Psoas muscle (tissue), 8 donors: ENCODE results near the gene HSPG2. TPM values are rescaled to one million over a fixed set of nuclear protein-coding genes. Genes with fewer than 3 reads are reported as not detected.

Experiments used
- ATAC-seq, 4 donors: fragments of 200-7000 bp; cut with Tn5 transposase; one replicate each; pipeline ENCODE4 v1.9.1; 2020; ENCODE audit warnings: moderate library complexity in 3 of 4, mild to moderate bottlenecking in 2 of 4
- DNase-seq, 2 donors: peaks; one replicate each; pipeline ENCODE4 v3.0.0-alpha.2; 2020
- H3K27ac ChIP-seq: fragments of 200-600 bp; one replicate; pipeline ENCODE4 v1.8.0; 2022
- H3K27me3 ChIP-seq, 3 donors: fragments of 200-600 bp in 1 of 3; one replicate each; pipeline versions ENCODE4 v1.6.1 to v1.8.0; 2013 to 2022; ENCODE audit warnings: low read length in 2 of 3, mild to moderate bottlenecking in 2 of 3, moderate library complexity in 1 of 3; ENCODE audit not compliant: insufficient read depth in 3 of 3
- H3K36me3 ChIP-seq, 2 donors: fragments of 200-600 bp in 1 of 2; one replicate each; pipeline versions ENCODE4 v1.6.1 to v1.8.0; 2013 to 2022; ENCODE audit warnings: low read depth in 1 of 2, mild to moderate bottlenecking in 1 of 2, moderate library complexity in 1 of 2; ENCODE audit not compliant: insufficient read depth in 1 of 2
- H3K4me1 ChIP-seq: fragments of 200-600 bp; one replicate; pipeline ENCODE4 v1.8.0; 2022
- H3K4me3 ChIP-seq: fragments of 200-600 bp; one replicate; pipeline ENCODE4 v1.8.0; 2022; ENCODE audit warnings: mild to moderate bottlenecking
- H3K9me3 ChIP-seq: fragments of 200-600 bp; one replicate; pipeline ENCODE4 v1.8.0; 2022
- WGBS, 3 donors: extraction: QIAGEN DNeasy Blood & Tissue Kit; methylation state at CpG; one replicate each; pipeline versions ENCODE4 v1.1.6 to v1.1.7; 2013; 5-methylcytosine and 5-hydroxymethylcytosine counted together
- intact Hi-C, 2 donors: fragments of 100-400 bp; cut with DNase I; formaldehyde crosslinking; loops; one replicate each; pipeline versions ENCODE4 v1.11.0 to v1.14.2; 2022
- polyA plus RNA-seq, 3 donors: library from polyadenylated mRNA; stranded (reverse); fragments of 200-250 nt; gene quantifications; one replicate each; pipeline ENCODE4 v1.2.3, GENCODE V29; 2013
- total RNA-seq, 4 donors: library from RNA; stranded (reverse); fragmentation: NEBNext Ultra II Directional in 2 of 4; extraction: Animal tissue kit (Norgen Biotek cat#: 25700) in 2 of 4; gene quantifications; one replicate each; pipeline versions ENCODE4 v1.2.1 to v1.2.4, GENCODE V29; 2021 to 2023
- TF ChIP-seq, protein P1 (sequence below): fragments of 200-600 bp; IDR thresholded peaks from one replicate; pipeline ENCODE4 v1.8.0; 2022; ENCODE audit warnings: antibody characterized with exemption
- donor health status: healthy with polysubstance abuse.
- donor health status: DM: no; HTN: no; CAD: no; lungs with moderate emphysema.
- donor health status: Bipolar disorder and iron deficiency.
- donor health status: healthy.
- donor health status: DM: yes; HTN: yes; CAD: no.
- donor health status: DM: no; HTN: no; CAD: no.
- donor health status: DM: no; HTN: no; CAD: no.
- donor health status: DM: yes; HTN: yes; CAD: no.

The HSPG2 gene
- total and polyA plus RNA-seq, 7 donors, result 24.5 to 168 (median 102) TPM

DNA sequence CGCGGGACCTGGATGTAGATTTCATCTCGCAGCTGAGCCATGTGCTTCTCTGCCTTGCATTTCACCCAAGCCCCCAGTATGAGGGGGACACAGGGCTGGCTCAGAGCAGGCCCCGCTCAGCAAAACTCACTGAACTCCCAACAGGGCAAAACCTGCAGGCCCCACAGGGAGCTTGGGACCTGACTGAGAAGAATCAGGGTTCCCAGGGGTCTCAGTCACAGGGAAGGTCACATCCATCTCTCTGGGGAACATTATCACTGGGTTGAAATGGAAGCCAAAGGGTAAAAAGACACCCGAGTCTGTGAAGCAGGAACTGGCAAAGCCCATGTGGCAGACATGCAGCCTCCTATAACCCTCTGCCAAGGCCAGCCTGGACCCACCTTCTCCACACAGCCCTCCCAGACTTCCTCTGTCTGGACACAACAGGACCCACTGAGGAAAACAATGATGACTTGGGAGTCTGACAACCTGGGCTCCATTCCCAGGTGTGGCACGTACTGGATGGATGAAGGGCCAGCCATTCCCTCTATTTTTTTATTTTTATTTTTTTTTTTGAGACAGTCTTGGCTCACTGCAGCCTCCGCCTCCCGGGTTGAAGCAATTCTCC lies 11.7 kb downstream of the HSPG2 start:
- TF ChIP-seq, protein P1, sequence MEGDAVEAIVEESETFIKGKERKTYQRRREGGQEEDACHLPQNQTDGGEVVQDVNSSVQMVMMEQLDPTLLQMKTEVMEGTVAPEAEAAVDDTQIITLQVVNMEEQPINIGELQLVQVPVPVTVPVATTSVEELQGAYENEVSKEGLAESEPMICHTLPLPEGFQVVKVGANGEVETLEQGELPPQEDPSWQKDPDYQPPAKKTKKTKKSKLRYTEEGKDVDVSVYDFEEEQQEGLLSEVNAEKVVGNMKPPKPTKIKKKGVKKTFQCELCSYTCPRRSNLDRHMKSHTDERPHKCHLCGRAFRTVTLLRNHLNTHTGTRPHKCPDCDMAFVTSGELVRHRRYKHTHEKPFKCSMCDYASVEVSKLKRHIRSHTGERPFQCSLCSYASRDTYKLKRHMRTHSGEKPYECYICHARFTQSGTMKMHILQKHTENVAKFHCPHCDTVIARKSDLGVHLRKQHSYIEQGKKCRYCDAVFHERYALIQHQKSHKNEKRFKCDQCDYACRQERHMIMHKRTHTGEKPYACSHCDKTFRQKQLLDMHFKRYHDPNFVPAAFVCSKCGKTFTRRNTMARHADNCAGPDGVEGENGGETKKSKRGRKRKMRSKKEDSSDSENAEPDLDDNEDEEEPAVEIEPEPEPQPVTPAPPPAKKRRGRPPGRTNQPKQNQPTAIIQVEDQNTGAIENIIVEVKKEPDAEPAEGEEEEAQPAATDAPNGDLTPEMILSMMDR, result no peak
- Histone ChIP-seq H3K4me1 (peaks cover 56% of the 10 kb centered on the region), H3K27me3 (no peaks in the 10 kb centered on the region), H3K27ac (peak overlapping the region; percentile 66), H3K4me3 (no peak overlapping the region), H3K36me3 (no peaks in the 10 kb centered on the region), H3K9me3 (no peaks in the 10 kb centered on the region)
- intact Hi-C loops, result no loop called here
- DNase-seq (no peak), ATAC-seq (no peak)
- 48 to 55% (median 54%) methylated on average over 8 of the region's 8 CpGs for WGBS, 3 donors

- DNase-seq, result peak; percentile 77 to 81
- H3K4me1 ChIP-seq, result peaks cover 61% of the 10 kb centered on the region
- H3K36me3 ChIP-seq, result no peaks in the 10 kb centered on the region
- TF ChIP-seq, protein P1, result no peak
- no peak overlapping the region for H3K4me3 ChIP-seq
- intact Hi-C loops, result no loop called here
- peak overlapping the region; percentile 66 for H3K27ac ChIP-seq
- peak; percentile 27 to 74 (median 68) for ATAC-seq
- H3K27me3 ChIP-seq, result no peaks in the 10 kb centered on the region
- 45 to 52% (median 50%) methylated on average over 5 of the region's 5 CpGs for WGBS, 3 donors
- no peaks in the 10 kb centered on the region for H3K9me3 ChIP-seq
Observed at GRCh38 chr1:21924503-21925005, 12.6 kb downstream of the HSPG2 start.

GRCh38 chr1:21922090-21923013 lies 14.8 kb downstream of the HSPG2 start:
- Histone ChIP-seq H3K27me3 (no peaks in the 10 kb centered on the region), H3K4me3 (no peak overlapping the region), H3K27ac (peak overlapping the region; percentile 55), H3K4me1 (peaks cover 55% of the 10 kb centered on the region), H3K9me3 (no peaks in the 10 kb centered on the region), H3K36me3 (no peaks in the 10 kb centered on the region)
- no peak for ATAC-seq
- TF ChIP-seq, protein P1, result no peak
- WGBS, 3 donors, result 65 to 76% (median 73%) methylated on average over 15 of the region's 15 CpGs
- no peak for DNase-seq
- intact Hi-C loops, result no loop called here

GRCh38 chr1:21921100-21921875 lies 15.8 kb downstream of the HSPG2 start:
- TF ChIP-seq, protein P1, result no peak
- Histone ChIP-seq H3K4me1 (peaks cover 55% of the 10 kb centered on the region), H3K27ac (peak overlapping the region; percentile 52), H3K9me3 (no peaks in the 10 kb centered on the region), H3K27me3 (peaks cover 0 to 2% (median 0%) of the 10 kb centered on the region in 3 donors), H3K4me3 (no peak overlapping the region), H3K36me3 (no peaks in the 10 kb centered on the region)
- intact Hi-C loops, result no loop called here
- WGBS, 3 donors, result 68 to 80% (median 74%) methylated on average over 11 of the region's 11 CpGs
- DNase-seq (no peak), ATAC-seq (no peak)
